Activated CD8-positive, alpha-beta memory T cell treated with anti-CD3 and anti-CD28 coated beads, Interleukin-2, amount 50 U/mL, for 48 hours (primary cell): ENCODE measurements around the gene ATP1A2.

ENCODE experiments used
- DNase-seq: peaks from one replicate; pipeline ENCODE4 v3.0.0-alpha.2; 2020

Gene ATP1A2

DNA sequence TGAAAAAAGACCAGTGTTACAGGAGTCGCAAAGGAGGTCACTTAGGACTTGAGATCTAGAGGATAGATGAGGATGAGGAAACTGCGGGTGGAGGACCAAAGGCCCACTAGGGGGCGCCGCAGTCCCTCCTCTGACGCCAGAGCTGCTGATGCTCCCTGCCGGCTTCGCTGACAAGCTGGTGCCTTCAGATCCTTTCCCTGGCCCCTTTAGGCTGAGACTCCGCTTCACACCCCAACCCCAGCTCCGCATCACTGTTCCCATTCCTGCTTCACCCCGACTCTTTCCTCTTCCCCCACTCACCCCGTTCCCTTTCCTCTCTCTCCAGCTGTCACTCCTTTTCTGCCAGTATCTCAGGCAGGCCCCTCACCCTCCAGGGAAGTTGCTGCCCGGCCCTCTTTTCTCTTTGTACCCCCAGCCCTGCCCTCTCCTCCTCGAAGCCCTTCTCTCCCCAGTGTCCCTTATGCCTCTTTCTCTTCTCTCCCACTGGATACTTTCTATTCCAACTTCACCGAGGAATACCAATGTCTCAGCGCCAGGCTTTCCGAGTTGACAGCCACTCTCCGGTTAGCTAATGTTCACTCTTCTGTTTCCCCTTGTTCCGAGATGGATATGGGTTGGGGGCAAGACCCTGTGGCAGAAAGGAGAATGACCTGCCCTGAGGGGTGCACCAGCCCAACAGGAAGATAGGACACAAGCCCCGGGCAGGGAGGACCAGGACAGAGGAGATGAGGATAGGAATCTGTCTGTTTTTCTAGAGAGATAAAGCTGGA, 29.7 kb upstream of the ATP1A2 start:
- DNase-seq = peak; percentile 93

DNA sequence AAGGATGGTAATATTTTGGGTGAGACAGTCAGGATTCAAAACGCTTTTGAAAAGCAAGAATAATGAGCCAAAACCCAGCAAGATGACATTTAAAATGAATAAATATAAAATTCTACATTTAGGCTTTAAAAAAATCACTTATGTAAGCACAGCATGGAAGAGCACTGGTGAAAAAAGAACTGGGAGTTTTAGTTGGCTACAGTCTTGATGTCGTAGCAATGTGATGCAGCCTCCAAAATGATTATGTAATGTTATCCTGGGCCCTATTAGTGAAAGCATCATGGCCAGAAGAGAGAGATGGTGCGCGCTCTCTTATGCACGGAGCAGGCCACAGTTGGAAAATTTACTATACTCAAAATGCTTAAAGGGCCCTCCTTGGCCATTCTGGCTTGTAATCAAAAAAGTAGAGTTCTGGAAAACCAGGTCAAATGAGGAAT, 29.1 kb upstream of the ATP1A2 start:
- no peak for DNase-seq

DNA sequence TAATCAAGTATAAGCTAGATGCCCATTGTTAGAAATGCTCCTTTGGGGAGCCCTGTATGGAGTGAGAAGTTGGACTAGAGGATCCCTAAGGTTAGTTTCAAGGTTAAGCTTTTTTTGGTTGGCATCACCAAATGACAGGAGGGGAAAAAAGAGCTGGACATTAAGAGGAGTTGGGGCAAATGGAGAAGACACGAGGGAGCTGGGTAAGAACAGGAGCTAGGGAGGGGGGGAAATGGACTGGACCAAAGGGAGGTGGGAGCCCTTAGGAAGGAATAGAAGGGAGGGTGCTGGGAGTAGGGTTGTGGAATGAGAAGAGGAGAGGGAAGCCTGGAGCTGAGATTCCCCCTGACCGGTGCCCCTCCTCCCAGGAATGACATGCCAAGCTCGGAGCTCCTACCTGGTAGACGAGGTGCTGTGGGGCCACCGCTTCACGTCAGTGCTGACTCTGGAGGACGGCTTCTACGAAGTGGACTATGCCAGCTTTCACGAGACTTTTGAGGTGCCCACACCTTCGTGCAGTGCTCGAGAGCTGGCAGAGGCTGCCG, 28.4 kb upstream of the ATP1A2 start:
- DNase-seq = no peak

DNA sequence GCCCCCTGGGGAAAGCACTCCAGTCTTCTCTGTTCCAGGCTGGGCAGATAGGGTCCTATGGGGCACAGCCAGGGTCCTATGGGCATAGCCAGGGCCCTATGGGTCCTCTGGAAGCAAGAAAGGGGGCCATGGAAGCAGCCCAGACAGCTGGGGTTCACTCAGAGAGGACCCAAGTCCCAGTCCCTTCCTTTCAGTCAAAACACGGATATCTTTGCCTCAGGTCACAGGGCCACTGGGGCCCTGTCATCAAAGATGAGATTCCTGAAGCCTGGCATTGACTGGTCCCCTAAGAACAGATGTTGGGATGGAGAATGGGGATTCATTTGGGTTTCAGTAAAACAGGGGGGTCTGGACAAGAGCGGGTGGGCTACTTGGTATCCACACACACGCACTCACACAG, 25.7 kb upstream of the ATP1A2 start:
- no peak for DNase-seq

DNA sequence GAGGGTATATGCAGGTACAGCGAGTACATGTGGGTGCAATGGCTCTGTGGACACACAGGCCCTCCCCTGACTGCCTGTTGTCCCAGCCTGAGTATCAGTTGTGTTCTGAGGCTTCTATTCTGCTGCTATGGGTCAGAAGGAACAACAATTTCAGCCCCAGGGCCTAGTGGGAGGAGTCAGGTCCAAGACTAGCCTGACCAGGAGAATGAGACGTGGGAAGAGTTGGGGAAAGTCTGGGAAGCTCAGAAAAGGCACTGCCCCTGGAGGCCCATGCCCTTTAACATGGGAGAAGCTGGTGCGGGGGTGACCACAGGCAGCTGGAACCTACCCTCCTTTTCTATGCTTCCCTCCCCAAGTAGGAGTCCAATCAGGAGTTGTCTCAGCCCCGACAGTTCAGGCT, 24.8 kb upstream of the ATP1A2 start:
- no peak for DNase-seq

DNA sequence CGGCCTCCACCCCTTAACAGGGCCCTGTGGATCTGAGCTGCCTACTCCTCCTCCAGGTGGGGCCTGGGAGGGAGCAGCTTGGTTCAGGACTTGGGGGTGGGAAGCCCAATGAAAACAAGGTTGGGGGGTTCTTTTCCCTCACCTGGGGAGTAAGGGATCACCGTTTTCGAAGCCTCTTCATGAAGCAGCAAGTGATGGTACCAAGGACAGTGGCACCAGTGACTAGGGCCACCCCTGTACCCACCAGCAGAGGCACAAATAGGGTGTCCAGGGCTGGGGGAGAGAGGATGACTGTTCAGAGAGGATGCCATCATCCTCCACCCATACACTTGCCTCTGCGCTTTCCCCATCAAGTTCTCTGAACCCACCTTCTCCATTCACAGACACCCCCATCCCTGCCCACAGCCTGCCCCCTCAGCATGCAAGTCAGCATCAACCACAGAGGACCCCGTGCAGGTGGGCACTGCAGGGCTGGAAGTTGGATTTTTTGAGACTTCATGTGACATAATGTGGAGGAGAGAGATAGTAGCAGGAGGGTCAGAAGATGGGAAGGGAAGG, 23.8 kb upstream of the ATP1A2 start:
- DNase-seq = no peak

DNA sequence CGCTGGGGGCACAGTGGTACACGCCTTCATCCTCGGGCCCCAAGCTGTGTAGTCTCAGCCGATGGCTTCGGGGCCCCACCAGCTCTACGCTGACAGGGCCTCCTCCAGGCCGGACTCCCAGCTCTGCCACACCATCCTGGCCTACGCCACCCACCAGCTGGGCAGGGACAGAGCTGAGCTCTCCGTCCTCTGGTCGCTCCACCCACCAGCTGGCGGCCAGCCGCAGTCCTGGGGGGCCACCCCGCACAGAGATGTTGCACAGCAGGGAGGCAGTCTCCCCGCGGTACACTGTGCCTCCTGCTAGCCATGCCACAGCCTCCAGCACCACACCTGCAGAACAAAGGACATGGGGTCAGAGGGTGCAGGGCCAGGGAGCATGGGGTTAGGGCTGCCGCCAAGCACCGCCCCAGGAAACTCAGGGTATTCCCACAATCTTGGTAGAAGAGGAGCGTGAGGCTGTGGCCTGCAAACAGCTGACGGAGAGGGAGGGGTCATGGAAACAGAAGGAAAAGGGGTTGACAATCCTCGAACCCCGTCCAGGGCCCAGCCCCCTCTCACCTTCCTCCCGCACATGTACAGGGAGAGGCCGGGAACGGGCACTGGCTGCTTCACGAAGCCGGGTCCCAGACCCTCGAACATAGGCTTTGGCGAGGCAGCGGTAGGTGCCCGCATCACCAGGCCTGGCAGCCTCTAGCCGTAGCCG, 23.0 kb upstream of the ATP1A2 start:
- DNase-seq = no peak

DNA sequence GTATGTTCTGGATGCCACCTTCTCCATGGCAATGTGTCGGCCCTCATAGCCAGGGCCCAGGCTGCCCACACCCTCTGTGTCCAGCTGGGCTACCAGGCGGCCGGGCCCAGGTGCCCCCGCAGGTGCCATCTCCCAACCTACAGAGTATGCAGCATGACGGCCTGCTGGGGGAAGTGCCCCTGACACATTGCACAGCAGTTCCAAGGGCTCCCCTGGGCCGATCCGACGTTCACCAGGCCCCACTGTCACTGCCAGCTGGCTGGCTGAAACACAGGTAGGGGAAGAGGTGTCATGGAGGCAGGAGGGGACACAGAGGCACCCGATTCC, 22.5 kb upstream of the ATP1A2 start:
- no peak for DNase-seq

DNA sequence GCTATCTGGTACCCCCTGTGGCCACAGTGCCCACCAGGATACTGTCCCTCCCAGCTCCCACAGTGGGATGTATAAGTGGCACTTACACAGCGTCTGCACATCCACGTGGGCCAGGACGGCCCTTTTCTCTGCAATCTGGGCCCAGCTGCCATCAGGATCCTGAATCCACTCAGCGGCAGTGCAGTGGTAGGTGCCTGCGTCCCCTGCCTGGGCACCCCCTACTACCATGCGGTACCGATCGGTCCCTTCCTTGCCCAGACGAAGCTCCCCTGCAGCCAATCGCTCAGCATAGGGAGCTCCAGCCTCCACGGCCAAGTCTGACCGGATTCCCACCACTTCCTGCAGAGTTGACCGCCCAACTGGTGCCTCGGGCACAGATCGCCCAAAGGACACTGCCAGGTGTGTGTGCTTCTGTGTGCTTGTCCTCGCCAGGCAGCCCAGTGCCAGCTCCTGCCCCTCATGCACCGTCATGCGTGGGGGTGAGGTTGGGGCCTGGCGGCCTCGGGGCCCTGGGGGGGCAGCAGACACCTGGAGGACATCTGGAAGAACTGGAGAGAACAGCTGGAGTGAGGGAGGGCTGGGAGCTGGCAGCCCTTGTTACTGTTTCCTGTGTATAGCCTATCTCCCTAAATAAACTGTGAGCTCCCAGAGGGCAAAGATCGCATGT, 21.8 kb upstream of the ATP1A2 start:
- no peak for DNase-seq

DNA sequence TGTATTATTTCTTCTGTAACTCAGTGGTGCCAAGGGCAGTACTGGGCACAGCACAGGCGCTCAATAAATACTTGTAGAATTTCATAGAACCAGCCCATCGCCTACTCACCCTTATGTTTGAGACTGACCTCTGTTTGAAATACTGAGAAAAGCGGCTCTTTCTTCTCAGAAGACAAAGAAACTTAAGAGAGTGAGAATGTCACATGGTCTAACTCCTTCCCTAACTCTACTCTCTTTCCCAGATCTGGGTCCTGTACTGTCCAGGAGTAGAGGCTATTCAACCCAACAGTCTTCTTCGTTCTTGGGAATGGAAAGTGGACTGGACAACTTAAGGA, 21.3 kb upstream of the ATP1A2 start:
- no peak for DNase-seq

DNA sequence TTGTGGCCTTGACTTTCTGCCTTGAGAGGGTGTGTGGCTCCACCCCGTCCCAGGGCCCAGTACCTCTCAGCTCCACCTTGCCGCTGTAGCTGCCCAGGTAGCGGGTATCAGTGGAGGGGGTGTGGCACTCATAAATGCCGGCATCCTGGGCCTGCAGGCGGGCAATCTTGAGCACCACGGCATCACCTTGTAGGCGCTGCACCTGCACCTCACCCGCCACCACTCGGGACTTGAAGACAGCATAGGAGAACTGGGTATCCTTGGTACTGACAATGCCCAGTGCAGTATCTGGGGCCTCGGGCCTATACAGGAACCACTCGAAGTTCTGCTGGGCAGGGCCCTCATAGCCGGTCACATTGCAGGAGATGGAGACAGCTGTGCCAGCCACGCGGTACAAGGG, 20.8 kb upstream of the ATP1A2 start:
- no peak for DNase-seq

DNA sequence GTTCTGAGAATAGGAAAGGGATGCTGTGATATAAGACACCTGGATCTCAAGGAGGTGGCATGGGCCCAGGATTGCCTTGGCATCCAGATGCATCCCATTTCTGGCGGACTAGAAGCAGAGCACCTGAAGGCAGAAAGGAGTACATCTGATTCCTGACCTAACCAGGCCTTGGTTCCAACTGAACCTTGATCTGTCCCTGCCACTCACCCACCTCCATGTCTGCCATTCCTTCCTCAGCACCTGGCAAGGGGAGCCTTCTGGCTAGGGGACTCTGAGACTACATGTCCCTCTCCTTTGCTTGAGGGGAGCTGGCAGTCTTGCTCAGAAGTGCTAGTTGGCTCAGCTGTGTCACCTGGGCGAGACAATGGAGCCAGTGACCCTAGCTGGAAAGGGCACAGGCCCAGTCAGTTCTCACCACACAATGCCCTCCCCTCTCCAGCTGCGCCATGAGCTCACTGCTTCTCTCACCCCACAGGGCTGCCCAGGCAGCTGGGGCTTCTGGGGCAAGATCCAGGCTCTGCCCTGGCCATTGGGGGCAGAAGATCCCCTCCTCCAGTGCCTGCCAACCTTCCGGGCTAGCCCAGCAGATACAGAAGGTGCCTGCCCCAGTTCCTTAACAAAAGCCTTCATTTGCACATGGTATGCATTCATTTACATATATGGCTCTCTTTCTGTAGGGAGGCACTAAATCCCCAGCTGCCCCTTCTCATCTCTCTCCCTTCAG, 20.0 kb upstream of the ATP1A2 start:
- no peak for DNase-seq

DNA sequence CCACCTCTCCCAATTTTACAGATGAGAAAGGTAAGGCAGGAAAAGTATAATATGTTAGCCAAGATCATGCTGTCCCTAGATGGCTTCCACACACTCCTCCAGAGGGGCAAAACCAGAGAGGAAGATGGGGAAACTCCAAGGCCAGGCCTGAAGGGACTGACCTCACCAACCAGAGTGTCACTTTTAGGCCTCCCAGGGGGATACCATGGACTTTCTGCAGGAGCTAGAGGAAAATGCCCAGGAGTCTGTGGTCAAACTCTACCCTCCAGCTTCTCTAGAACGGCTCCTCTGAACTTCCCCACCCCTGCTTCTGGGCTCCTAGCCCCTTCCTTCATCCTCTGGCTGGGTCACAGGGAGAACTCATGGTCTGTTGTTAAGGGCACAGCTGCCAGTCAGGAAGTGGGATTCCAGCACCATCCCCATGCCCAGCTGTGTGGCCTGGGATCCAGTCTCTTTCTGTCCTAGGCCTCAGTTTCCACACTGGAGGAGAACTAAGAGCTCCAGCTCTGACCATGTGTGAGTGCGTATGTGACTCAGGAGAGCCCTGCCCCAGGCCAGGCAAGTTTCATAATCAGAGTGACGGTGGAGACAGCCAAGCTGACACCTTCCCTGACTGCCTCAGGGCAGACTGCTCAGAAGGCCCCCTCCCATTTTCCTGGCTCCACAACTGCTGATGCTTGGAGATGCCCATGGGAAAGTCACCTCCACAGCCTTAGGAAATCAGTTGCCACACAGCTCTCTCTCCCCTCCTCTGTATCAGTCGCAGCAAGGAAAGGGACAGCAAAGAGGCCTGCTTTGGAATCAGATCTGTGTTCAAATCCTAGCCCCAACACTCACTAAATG, 19.1 kb upstream of the ATP1A2 start:
- DNase-seq = no peak

DNA sequence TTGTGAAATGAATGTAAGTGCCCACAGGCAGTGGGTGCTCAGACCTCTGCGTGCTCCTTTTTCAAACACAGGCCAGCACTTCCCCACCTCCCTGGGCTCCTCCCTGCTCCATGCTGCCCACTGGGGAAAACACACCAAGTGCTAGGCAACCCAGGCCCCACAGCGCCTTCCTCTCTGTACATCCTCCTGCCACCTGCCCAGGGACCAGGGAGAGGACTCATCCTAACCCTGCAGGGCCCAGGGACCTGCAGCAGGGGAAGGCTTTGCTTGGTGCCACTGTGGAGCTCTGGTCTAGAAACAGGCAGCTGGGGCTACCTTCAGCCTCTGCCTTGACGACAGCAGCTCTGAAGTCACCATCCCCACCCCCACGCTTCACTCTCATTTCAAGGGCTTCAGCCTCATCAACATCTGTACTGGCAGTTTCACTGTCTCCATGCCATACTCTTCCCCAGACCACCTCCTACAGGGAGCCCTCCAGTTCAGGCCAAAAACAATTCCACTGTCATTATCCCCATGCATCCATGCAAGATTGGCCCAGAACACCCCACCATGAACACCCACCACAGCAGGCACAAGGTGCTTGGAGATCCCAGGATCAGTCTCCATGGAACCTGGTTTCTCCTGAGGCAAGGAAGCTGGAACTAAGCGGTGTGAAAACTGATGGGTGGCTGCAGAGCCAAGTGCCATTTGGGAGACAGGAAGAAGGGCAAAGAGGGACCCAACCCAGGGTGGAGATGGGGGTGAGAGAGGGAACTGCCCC, 18.2 kb upstream of the ATP1A2 start:
- no peak for DNase-seq

DNA sequence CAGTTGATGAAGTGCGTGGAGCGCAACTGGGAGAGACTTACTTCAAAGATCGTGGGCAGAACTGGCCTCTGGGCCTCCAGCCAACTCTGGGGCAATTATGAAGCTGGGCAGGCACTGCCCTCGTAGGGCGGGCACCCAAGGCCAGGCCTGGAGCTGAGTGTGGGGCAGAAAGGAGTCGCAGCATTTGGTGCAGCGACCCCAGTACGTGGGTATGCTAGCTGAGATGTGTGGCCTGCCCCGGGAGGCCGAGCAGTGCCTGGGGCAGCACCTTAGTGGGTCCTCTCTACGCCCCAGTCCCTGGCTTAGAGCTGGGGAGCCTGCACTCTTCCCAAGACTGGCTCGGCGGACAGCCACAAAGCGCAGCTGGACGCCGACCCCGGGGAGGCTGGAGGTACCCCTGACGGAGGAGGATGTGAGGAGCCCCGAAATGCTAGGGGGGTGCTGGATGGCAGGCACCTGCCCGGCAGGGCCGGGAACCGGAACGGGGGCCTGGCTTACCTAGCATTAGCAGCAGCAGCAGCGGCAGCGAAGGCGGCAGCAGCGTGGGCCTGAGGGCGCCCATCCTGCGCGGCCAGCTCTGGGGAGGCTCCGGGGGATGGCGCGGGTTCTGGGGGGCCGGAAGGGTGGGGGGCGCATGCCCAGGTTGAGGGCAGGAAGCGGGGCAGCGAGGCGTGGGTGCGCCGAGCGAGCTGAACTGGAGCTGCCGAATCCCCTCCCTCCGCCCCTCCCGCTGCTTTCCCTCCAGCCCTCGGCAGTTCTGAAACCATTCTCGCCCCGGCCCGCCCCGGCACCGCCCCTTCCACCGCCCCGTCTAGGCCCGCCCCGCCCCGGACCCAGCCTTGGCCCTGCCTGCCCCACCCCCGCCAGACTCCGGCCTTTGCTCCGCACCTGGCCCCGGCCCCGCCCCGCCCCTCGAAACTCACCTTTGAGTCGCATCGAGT, 17.4 kb upstream of the ATP1A2 start, which contains the start of gene IGSF8:
TSS of gene IGSF8 (minus strand) at position 709 of the 941 bp plus-strand sequence. CDS start at position 562, 147 bp downstream.
- peak; percentile 99 for DNase-seq

DNA sequence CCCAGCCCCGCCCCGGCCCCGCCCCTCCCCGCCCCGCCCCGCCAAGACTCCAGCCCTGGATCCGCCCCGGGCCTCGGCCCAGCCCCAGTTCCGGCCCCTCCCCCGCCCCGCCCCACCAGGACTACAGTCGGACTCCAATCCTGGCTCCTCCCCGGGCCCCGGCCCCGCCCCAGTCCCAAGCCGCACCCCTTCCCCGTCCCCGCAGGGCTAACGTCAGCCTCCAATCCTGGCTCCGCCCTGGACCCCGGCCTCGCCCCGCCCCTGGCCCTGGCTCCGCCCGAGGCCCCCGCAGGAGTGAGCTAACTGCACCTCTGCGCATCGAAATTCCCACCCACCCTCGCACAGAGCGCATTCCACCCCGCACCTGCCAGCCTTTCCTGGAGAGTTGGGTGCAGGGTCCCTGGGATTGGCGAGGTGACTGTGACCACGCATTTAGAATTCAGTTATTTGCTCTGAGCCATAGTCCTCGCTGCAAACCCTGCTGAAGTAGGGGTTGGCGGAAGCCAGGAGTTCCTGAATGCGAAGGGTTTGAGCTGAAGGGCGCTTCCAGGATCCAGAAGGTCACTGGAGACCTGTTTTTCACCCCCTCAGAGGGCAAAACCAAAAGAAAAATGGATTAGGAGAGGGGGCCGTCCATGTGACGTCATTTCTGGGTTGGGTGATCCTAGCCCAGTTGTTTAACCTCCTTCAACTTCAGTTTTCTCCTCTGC, 16.6 kb upstream of the ATP1A2 start:
- DNase-seq = peak; percentile 98

DNA sequence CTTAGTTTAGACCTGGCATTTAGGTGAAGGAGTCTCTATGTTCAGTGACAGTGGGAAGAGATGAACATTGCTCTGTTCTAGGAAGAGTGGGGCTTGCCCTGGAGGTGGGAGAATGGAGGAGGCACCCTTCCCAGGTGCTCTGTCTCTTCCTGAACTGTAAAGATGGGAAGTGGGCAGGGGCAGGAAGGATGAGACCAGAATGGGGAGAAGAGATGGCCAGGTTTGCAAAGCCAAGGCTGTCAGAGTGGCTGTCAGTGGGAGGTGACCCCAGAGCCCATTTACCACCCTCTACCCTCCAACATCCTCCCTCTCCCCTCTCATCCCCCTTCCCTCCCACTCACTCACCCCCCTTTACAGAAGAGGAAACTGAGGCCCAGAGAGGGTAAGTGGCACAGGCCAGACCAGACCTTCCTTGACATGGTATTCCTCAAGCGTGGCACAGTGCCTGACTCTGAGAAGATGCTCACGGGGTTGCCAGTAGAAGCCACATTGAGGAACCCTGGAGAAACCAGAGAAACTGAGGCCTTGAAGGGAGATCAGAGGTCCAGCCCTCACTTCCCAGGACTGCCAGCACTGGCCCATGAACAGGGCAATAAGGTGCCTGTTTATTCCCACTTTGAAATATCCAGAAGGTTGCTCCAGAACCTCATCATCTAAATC, 15.7 kb upstream of the ATP1A2 start:
- DNase-seq = no peak

DNA sequence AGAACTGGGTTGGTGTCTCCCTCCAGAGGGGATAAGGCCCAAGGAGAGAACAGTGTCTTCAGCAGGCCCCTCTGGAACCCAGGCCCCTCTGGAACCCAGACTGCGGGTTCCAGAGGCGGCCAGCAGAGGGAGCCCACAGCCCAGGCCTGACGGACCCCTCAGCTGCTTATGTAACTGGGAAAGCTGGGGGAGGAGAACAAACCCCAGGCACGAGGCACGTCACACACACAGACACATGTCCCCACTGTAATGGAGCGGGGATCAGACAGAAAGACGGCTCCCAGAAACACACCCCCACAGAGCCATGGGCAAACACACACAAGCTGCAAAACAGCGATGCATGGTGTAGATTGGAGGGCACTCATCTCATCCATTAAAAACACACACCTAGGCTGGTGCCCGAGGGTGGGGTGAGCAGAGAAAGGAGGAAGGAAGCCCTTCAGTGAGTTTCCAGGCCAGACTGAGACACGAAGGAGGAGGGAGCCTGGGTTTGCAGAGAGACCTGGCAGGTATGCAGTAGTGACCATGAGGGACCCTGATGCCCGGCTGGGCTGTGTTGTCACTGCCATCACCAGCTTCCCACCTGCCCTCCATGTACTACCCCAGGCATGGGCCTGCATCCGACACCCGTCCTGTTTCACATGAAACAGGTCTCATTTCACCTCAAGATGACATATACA, 14.4 kb upstream of the ATP1A2 start:
- DNase-seq = peak; percentile 86
